ENCODE results near the gene KISS1.

KISS1 gene

DNA sequence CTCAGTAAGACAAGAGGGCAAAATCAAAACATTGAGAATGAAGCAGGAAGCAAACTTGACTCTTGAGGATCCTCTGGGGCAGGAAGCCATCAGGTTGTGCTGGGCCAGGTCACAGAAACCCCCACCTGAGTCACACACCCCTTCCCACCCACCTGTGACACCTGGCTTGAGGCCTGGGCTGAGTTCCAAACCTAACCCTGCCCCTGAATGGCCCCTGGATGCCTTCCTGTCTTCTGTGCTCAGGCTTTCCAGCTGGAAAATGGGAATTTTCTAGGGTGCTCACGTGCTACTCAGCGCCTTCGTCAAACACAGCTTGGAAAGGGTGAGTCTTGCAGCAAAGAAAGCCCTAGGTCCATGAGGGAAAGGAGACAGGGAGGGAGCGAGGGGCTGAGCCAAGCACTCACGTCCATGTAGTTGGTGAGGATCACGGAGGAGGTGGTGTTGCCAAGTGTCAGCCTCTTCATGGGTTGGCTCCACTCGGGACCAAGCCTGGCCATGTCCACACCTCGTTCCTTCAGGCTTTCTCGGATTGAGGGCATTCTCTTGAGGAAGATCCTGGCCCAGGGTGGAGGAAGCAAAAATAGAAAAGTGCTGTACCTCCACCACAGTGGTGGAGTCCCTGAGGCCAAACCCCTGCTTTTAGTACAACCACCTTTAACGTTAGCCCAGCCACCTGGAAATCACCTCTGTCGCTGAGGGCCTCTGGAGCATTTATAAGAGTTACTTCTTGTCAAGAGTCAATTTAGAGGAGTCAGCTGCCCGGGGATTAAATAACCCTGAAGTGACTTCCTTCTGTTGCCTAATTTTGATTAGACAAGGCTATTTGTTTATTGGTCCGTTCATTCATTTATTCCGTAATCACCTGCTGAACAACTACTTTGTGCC, 34.4 kb downstream of the KISS1 start:
- Histone ChIP-seq H3K9ac (ENCODE audit: low read length) (no peak overlapping the region), H3K27ac (ENCODE audit: low read depth, low read length, poor library complexity, severe bottlenecking) (no peak overlapping the region), H4K20me1 (ENCODE audit: insufficient read depth, low read length) (no peaks in the 10 kb centered on the region), H3K27me3 (ENCODE audit: insufficient read depth, low read length) (0 out of 2 replicates have a peak, but pooled peaks cover 4% of the 10 kb centered on the region), H3K79me2 (ENCODE audit: insufficient read depth, low read length) (no peaks in the 10 kb centered on the region), H3K4me3 (ENCODE audit: low read depth, low read length, poor library complexity, severe bottlenecking) (no peak overlapping the region), H3K36me3 (ENCODE audit: insufficient read depth, low read length) (no peaks in the 10 kb centered on the region), H3K4me1 (ENCODE audit: insufficient read depth, low read length, severe bottlenecking) (no peaks in the 10 kb centered on the region), H2AFZ (ENCODE audit: low read length) (no peak overlapping the region), H3K9me2 (ENCODE audit: low read depth, low read length) (no peaks in the 10 kb centered on the region), H3F3A (ENCODE audit: insufficient read depth, low read length) (no peaks in the 10 kb centered on the region), H3K9me3 (ENCODE audit: low read length) (no peaks in the 10 kb centered on the region), H3K4me2 (ENCODE audit: low read length) (no peak overlapping the region)
- TF ChIP-seq EZH2 (IDR thresholded peaks at IDR 0.05; ENCODE audit: borderline replicate concordance, low read length), result no peak
- TF ChIP-seq, protein P1, sequence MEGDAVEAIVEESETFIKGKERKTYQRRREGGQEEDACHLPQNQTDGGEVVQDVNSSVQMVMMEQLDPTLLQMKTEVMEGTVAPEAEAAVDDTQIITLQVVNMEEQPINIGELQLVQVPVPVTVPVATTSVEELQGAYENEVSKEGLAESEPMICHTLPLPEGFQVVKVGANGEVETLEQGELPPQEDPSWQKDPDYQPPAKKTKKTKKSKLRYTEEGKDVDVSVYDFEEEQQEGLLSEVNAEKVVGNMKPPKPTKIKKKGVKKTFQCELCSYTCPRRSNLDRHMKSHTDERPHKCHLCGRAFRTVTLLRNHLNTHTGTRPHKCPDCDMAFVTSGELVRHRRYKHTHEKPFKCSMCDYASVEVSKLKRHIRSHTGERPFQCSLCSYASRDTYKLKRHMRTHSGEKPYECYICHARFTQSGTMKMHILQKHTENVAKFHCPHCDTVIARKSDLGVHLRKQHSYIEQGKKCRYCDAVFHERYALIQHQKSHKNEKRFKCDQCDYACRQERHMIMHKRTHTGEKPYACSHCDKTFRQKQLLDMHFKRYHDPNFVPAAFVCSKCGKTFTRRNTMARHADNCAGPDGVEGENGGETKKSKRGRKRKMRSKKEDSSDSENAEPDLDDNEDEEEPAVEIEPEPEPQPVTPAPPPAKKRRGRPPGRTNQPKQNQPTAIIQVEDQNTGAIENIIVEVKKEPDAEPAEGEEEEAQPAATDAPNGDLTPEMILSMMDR (IDR thresholded peaks at IDR 0.05; ENCODE audit: low read length), result no peak

DNA sequence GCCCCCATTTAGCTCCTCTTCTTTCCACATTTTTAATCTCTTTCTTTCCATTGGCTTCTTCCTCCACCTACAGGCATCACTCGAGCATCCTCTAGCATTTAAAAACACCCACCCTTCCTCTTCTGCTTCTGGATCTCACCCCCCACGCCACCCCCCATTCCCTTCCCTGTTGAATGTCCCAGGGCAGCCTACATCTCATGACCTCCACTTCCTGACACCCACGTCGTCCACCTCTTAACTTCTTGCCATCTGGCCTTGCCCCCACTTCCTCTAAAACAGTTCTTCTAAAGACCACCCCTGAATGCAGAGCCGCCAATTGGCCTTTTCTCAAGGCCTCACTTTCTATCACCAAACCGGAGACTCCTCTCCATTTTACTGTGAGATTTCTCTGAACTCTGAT, 38.3 kb downstream of the KISS1 start:
- Histone ChIP-seq H3K36me3 (ENCODE audit: insufficient read depth, low read length) (no peaks in the 10 kb centered on the region), H4K20me1 (ENCODE audit: insufficient read depth, low read length) (no peaks in the 10 kb centered on the region), H3K27me3 (ENCODE audit: insufficient read depth, low read length) (0 out of 2 replicates have a peak, but pooled peaks cover 4% of the 10 kb centered on the region)

DNA sequence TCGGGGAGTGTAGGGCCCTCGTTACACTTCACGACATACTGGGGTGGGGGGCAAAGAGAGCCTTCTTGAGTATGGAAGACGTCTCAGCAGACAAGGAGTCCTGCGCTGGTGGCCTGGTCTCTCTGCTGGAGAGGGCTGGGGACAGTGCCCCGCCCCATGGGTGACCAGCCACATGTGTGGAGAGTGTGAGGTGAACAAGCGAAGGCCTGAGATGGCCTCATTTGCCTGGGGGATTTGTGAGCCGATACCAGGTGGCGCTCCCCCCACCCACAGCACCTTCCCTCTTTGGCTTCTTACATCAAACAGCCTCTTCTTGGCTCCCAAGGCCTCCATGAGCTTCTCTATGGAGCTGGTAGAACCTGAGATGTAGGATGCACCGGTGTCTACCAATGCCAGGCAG, 40.4 kb downstream of the KISS1 start:
- H3K79me2 ChIP-seq (ENCODE audit: insufficient read depth, low read length), result no peaks in the 10 kb centered on the region
- H3K27me3 ChIP-seq (ENCODE audit: insufficient read depth, low read length), result 0 out of 2 replicates have a peak, but pooled peaks cover 4% of the 10 kb centered on the region
- H3K36me3 ChIP-seq (ENCODE audit: insufficient read depth, low read length), result no peaks in the 10 kb centered on the region
- no peaks in the 10 kb centered on the region for H3K9me3 ChIP-seq (ENCODE audit: low read length)
- no peaks in the 10 kb centered on the region for H3K4me1 ChIP-seq (ENCODE audit: insufficient read depth, low read length, severe bottlenecking)
- no peak overlapping the region for H3K4me2 ChIP-seq (ENCODE audit: low read length)
- H2AFZ ChIP-seq (ENCODE audit: low read length), result no peak overlapping the region
- H3K4me3 ChIP-seq (ENCODE audit: low read depth, low read length, poor library complexity, severe bottlenecking), result no peak overlapping the region
- no peak overlapping the region for H3K9ac ChIP-seq (ENCODE audit: low read length)
- no peaks in the 10 kb centered on the region for H3F3A ChIP-seq (ENCODE audit: insufficient read depth, low read length)
- no peak overlapping the region for H3K27ac ChIP-seq (ENCODE audit: low read depth, low read length, poor library complexity, severe bottlenecking)
- no peaks in the 10 kb centered on the region for H3K9me2 ChIP-seq (ENCODE audit: low read depth, low read length)
- no peak for TF ChIP-seq EZH2 (IDR thresholded peaks at IDR 0.05; ENCODE audit: borderline replicate concordance, low read length)
- no peaks in the 10 kb centered on the region for H4K20me1 ChIP-seq (ENCODE audit: insufficient read depth, low read length)

More for the DNA sequence above, 38.3 kb downstream of the KISS1 start:
- Histone ChIP-seq H3K4me3 (ENCODE audit: low read depth, low read length, poor library complexity, severe bottlenecking) (no peak overlapping the region), H2AFZ (ENCODE audit: low read length) (no peak overlapping the region), H3K4me2 (ENCODE audit: low read length) (no peak overlapping the region), H3K27ac (ENCODE audit: low read depth, low read length, poor library complexity, severe bottlenecking) (no peak overlapping the region), H3F3A (ENCODE audit: insufficient read depth, low read length) (no peaks in the 10 kb centered on the region), H3K79me2 (ENCODE audit: insufficient read depth, low read length) (no peaks in the 10 kb centered on the region), H3K9ac (ENCODE audit: low read length) (no peak overlapping the region), H3K9me2 (ENCODE audit: low read depth, low read length) (no peaks in the 10 kb centered on the region), H3K9me3 (ENCODE audit: low read length) (no peaks in the 10 kb centered on the region), H3K4me1 (ENCODE audit: insufficient read depth, low read length, severe bottlenecking) (no peaks in the 10 kb centered on the region)
- TF ChIP-seq, protein P1 (IDR thresholded peaks at IDR 0.05; ENCODE audit: low read length), result no peak
- no peak for TF ChIP-seq EZH2 (IDR thresholded peaks at IDR 0.05; ENCODE audit: borderline replicate concordance, low read length)

Measured in OCI-LY1 (cell line).